Smooth muscle cell (in vitro differentiated cells): ENCODE data around the gene MGAT2. TPM values are rescaled to one million over a fixed set of nuclear protein-coding genes. Genes with fewer than 3 reads are reported as not detected.

Source experiments
- DNase-seq: peaks from one replicate; lab custom pipeline; 2025; ENCODE audit not compliant: unreplicated experiment; lab: John Stamatoyannopoulos, UW
- H2AFZ ChIP-seq: fragments of 200-600 bp; sonication (generic); 2 replicates; pipeline ENCODE4 v1.6.0; 2016; ENCODE audit warnings: antibody characterized with exemption, low read depth, mild to moderate bottlenecking
- H3F3A ChIP-seq: fragments of 200-600 bp; sonication (generic); 2 replicates; pipeline ENCODE4 v1.6.0; 2017; ENCODE audit warnings: antibody characterized with exemption, low read depth
- H3K27ac ChIP-seq: fragments of 200-600 bp; sonication (generic); 2 replicates; pipeline ENCODE4 v1.5.1; 2016; ENCODE audit warnings: low read depth, mild to moderate bottlenecking
- H3K27me3 ChIP-seq: fragments of 200-600 bp; sonication (generic); 2 replicates; pipeline ENCODE4 v1.6.1; 2016; ENCODE audit warnings: low read depth, mild to moderate bottlenecking
- H3K36me3 ChIP-seq: fragments of 200-600 bp; sonication (generic); 2 replicates; pipeline ENCODE4 v1.5.1; 2016; ENCODE audit warnings: low read depth
- H3K4me1 ChIP-seq: fragments of 200-600 bp; sonication (generic); 2 replicates; pipeline ENCODE4 v1.5.1; 2016; ENCODE audit warnings: low read depth
- H3K4me2 ChIP-seq: fragments of 200-600 bp; sonication (generic); 2 replicates; pipeline ENCODE4 v1.6.0; 2016; ENCODE audit warnings: mild to moderate bottlenecking
- H3K4me3 ChIP-seq: fragments of 200-600 bp; sonication (generic); 2 replicates; pipeline ENCODE4 v1.5.1; 2016; ENCODE audit warnings: mild to moderate bottlenecking
- H3K79me2 ChIP-seq: fragments of 200-600 bp; sonication (generic); 2 replicates; pipeline ENCODE4 v1.6.0; 2016; ENCODE audit warnings: low read depth, mild to moderate bottlenecking
- H3K9ac ChIP-seq: fragments of 200-600 bp; sonication (generic); 2 replicates; pipeline ENCODE4 v1.6.0; 2016; ENCODE audit warnings: low read depth
- H3K9me3 ChIP-seq: fragments of 200-600 bp; sonication (generic); replicated peaks from 2 replicates; pipeline ENCODE4 v1.5.1; 2016; ENCODE audit warnings: low read depth
- H4K20me1 ChIP-seq: fragments of 200-600 bp; sonication (generic); 2 replicates; pipeline ENCODE4 v1.6.0; 2016; ENCODE audit warnings: low read depth
- WGBS: methylation state at CpG from one replicate; pipeline ENCODE4 v1.1.7; 2016; ENCODE audit warnings: low lambda C conversion rate; 5-methylcytosine and 5-hydroxymethylcytosine counted together
- polyA plus RNA-seq: library from polyadenylated mRNA; unstranded; fragments of >200 nt; fragmentation: Nextera tagmentation; extraction: Ambion mirVana; gene quantifications from 2 replicates; pipeline ENCODE4 v1.2.1, GENCODE V29; 2016
- total RNA-seq: library from RNA; depleted of rRNA; stranded (reverse); fragments of >200 nt; gene quantifications from 2 replicates; pipeline ENCODE4 v1.2.3, GENCODE V29; 2014
- TF ChIP-seq, protein P1 (sequence below): fragments of 200-600 bp; sonication (generic); IDR thresholded peaks from 2 replicates; pipeline ENCODE4 v1.5.1; 2017; ENCODE audit warnings: borderline replicate concordance, mild to moderate bottlenecking, antibody characterized with exemption; ENCODE audit not compliant: insufficient read depth, poor library complexity, severe bottlenecking

MGAT2 gene
- total and polyA plus RNA-seq, 2 experiments from 2014 or later: 41.0 to 50.9 TPM

DNA sequence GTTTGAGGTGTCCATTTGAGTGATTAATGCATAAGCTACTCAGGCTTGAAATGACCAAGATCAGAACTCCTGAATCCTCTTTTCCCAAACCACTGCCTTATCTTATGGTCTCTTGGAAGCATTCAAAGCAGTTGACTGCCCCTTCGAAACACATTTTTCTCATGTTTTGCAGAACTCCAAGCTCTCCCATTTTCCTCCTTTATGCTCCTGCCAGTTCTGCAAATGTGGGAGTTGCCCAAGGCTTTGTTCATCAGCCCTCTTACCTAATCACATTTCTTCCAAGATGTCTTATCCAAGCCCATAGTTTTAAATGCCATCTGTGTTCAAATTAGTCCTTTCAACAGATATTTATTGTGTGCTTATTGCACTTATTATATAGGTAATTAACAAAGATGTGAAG, 16.3 kb downstream of the MGAT2 start:
- peaks cover 6% of the 10 kb centered on the region for H4K20me1 ChIP-seq

DNA sequence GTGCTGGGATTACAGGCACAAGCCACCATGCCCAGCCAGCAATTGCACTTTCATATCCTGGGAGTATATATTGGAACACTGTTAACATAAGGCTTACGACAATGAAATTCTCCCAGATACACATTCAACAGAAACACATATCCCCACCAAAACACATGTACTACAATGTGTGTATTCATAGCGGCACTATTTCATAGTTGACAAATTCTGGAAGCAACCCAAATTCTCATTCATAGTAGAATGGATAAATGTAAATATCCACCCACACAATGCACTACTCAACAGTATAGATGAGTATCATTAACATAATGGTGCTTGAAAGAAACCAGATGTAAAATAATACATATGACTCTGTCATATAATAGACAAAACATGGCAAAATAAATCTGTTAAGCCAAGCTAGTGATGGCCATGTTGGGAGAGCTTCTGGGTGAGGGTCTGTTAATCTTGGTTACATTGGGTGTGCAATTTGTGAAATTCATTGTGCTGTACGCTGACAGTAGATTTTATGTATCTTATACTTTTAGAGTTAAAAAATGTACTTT, 17.0 kb downstream of the MGAT2 start:
- H3K9ac ChIP-seq: no peak overlapping the region
- no peaks in the 10 kb centered on the region for H3K4me1 ChIP-seq
- H3F3A ChIP-seq: peaks cover 12% of the 10 kb centered on the region
- 97% methylated on average over 3 of the region's 3 CpGs for WGBS
- H3K79me2 ChIP-seq: peaks cover 50% of the 10 kb centered on the region
- TF ChIP-seq, protein P1, sequence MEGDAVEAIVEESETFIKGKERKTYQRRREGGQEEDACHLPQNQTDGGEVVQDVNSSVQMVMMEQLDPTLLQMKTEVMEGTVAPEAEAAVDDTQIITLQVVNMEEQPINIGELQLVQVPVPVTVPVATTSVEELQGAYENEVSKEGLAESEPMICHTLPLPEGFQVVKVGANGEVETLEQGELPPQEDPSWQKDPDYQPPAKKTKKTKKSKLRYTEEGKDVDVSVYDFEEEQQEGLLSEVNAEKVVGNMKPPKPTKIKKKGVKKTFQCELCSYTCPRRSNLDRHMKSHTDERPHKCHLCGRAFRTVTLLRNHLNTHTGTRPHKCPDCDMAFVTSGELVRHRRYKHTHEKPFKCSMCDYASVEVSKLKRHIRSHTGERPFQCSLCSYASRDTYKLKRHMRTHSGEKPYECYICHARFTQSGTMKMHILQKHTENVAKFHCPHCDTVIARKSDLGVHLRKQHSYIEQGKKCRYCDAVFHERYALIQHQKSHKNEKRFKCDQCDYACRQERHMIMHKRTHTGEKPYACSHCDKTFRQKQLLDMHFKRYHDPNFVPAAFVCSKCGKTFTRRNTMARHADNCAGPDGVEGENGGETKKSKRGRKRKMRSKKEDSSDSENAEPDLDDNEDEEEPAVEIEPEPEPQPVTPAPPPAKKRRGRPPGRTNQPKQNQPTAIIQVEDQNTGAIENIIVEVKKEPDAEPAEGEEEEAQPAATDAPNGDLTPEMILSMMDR: no peak
- no peaks in the 10 kb centered on the region for H3K9me3 ChIP-seq
- DNase-seq: no peak
- no peaks in the 10 kb centered on the region for H3K36me3 ChIP-seq
- H3K4me3 ChIP-seq: no peak overlapping the region
- no peak overlapping the region for H3K27ac ChIP-seq
- H3K27me3 ChIP-seq: no peaks in the 10 kb centered on the region
- no peak overlapping the region for H2AFZ ChIP-seq
- peaks cover 3% of the 10 kb centered on the region for H4K20me1 ChIP-seq
- H3K4me2 ChIP-seq: no peak overlapping the region

More for the DNA sequence above, 16.3 kb downstream of the MGAT2 start:
- H3K36me3 ChIP-seq: no peaks in the 10 kb centered on the region
- peaks cover 57% of the 10 kb centered on the region for H3K79me2 ChIP-seq
- 96% methylated on average over 1 of the region's 1 CpG for WGBS
- no peak overlapping the region for H3K4me3 ChIP-seq
- H3K9ac ChIP-seq: no peak overlapping the region
- peaks cover 12% of the 10 kb centered on the region for H3F3A ChIP-seq
- H3K4me1 ChIP-seq: peaks cover 3% of the 10 kb centered on the region
- H3K4me2 ChIP-seq: no peak overlapping the region
- no peak for DNase-seq
- H3K27ac ChIP-seq: no peak overlapping the region
- no peaks in the 10 kb centered on the region for H3K9me3 ChIP-seq
- no peak overlapping the region for H2AFZ ChIP-seq
- no peaks in the 10 kb centered on the region for H3K27me3 ChIP-seq
- TF ChIP-seq, protein P1: no peak

DNA sequence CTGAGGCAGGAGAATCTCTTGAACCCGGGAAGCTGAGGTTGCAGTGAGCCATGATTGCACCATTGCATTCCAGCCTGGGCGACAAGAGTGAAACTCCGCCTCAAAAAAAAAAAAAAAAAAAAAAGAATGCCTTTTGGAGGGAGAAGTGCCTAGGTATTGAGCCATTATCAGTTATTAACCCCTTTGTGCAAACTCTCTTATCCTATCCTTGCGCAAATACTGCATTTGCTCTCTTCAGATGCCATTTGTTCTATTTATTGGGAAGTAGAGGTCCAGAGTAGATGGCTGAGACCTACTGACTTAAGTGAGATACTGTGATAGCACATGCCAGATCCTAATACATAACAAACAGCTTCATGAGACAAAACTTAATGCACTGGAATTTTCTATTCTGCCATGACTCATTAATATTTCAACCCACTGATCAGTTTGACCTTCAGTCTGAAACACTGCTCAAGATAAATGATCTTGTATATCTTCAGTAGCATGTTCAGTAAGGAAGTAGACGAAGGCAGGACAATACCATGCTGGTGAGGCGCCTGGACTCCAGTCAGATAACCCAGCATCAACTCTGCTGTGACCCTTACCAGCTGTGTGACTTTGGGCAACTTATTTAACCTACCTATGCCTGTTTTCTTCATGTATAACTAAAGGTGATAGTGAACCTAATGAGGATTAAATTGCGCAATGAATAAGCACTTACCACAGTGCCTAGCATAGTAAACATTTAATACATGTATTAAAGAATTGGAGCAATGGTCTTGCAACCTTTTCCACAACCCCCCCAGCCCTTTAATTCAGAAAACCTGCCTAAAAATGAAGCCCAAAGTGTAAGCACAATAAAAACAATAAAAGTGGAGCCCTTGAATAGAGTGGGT, 20.2 kb downstream of the MGAT2 start:
- H2AFZ ChIP-seq: no peak overlapping the region
- 96% methylated on average over 7 of the region's 7 CpGs for WGBS
- H3K27me3 ChIP-seq: no peaks in the 10 kb centered on the region
- DNase-seq: no peak
- H3K36me3 ChIP-seq: no peaks in the 10 kb centered on the region
- TF ChIP-seq, protein P1: no peak
- H3K4me1 ChIP-seq: no peaks in the 10 kb centered on the region
- peaks cover 55% of the 10 kb centered on the region for H3K79me2 ChIP-seq
- no peak overlapping the region for H3K4me3 ChIP-seq
- H3K27ac ChIP-seq: no peak overlapping the region
- no peaks in the 10 kb centered on the region for H3F3A ChIP-seq
- peaks cover 3% of the 10 kb centered on the region for H4K20me1 ChIP-seq
- no peak overlapping the region for H3K4me2 ChIP-seq
- no peak overlapping the region for H3K9ac ChIP-seq
- H3K9me3 ChIP-seq: no peaks in the 10 kb centered on the region
